Measurements from ENCODE around the gene GPX6. TPM values are rescaled to one million over a fixed set of nuclear protein-coding genes. Genes with fewer than 3 reads are reported as not detected.

GPX6 gene
- not detected in 2 replicates for total RNA-seq

DNA sequence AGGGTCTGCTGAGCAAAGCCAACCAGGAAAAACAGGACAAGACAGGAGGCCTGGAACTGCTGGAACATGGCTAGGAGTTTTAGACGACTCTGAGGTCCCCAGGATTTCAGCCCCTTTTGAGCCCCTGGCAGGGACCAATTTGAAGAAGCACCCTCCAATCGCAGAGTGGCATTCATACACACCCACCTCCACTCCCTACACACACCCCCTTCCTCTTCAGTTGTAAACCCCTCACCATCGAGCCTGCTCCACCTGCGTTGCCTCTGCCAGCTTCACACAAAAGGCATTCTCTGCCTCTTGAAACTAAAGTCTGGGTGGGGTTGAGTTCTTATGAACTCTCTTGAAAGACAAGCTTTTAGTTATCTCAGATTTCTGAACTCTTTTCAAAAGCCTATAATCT lies at the start of gene GPX6:
TSS of gene GPX6 (minus strand) at position 118 of the 400 bp plus-strand sequence. CDS start at position 68, 50 bp downstream.

DNA sequence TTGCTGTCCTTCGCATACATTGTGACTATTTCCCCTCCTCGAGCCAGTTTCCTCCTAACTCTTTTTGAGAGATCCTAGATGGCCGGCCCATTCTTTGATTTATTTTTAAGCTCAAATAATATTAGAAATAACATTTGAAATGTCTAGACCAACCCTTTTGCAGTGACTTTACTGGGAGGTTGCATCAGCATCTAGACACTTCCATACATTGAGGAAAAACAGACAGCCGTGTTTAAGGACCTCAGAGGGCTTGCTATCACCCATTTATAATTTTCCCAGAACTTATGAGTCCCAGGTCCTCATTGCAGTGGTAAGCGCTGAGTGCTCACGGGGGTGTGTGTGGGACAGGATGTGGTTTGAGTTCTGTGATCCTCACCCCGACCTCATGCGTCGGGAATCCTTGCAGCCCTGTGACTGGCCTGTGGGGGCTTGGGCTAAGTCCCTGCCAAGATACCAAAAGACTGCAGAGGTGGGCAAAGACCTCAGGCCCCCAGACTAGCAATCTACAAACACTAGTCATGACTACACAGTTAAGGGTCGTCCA lies 10.0 kb upstream of the GPX6 start, which contains the start of gene GPX5:
TSS of gene GPX5 (plus strand) at position 386 of the 544 bp plus-strand sequence. CDS start at position 519, 133 bp downstream.

Other genes starting within 250 kb of the GPX6 start
- gene ZSCAN26, start 248.7 kb downstream of the GPX6 start, total RNA-seq = 5.4 and 7.2 TPM in 2 replicates
- gene PGBD1, start 234.2 kb downstream of the GPX6 start, total RNA-seq = 3.5 and 3.9 TPM in 2 replicates
- gene ZSCAN31, start 179.6 kb downstream of the GPX6 start, total RNA-seq = 1.1 and 1.9 TPM in 2 replicates
- 1.1 and 2.7 TPM in 2 replicates for gene ZKSCAN3, start 165.8 kb downstream of the GPX6 start, total RNA-seq
- 3.0 TPM in 2 replicates for gene ZSCAN12, start 116.0 kb downstream of the GPX6 start, total RNA-seq
- 0.87 and 2.5 TPM in 2 replicates for gene ZSCAN23, start 72.3 kb downstream of the GPX6 start, total RNA-seq
- gene GPX5, start 10.1 kb upstream of the GPX6 start, total RNA-seq = not detected in 2 replicates